ENCODE measurements around the gene ETV6. TPM values are rescaled to one million over a fixed set of nuclear protein-coding genes. Genes with fewer than 3 reads are reported as not detected.
A peak's percentile ranks its signal among the peaks of the same experiment; 100 is the strongest.

ETV6 gene
- total and polyA plus RNA-seq, 2 experiments from 2014 or later = 9.1 to 11.9 TPM

DNA sequence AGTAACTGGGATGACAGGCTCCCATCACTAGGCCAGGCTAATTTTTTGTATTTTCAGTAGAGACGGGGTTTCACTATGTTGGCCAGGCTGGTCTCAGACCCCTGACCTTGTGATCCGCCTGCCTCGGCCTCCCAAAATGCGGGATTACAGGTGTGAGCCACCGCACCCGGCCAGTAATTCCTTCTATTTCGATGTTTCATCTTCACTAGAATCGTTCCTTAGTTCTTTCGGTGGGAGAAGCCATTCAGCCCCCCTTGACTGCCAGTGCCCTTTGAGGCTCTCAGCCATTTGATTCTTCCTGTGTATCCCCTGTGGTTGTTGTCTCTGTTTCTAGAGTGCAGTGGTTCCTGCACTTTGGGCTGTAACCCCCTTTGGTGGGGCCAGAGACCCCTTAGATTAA lies 174.1 kb downstream of the ETV6 start:
- TF ChIP-seq, protein P1, sequence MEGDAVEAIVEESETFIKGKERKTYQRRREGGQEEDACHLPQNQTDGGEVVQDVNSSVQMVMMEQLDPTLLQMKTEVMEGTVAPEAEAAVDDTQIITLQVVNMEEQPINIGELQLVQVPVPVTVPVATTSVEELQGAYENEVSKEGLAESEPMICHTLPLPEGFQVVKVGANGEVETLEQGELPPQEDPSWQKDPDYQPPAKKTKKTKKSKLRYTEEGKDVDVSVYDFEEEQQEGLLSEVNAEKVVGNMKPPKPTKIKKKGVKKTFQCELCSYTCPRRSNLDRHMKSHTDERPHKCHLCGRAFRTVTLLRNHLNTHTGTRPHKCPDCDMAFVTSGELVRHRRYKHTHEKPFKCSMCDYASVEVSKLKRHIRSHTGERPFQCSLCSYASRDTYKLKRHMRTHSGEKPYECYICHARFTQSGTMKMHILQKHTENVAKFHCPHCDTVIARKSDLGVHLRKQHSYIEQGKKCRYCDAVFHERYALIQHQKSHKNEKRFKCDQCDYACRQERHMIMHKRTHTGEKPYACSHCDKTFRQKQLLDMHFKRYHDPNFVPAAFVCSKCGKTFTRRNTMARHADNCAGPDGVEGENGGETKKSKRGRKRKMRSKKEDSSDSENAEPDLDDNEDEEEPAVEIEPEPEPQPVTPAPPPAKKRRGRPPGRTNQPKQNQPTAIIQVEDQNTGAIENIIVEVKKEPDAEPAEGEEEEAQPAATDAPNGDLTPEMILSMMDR (IDR thresholded peaks at IDR 0.05; ENCODE audit: low read depth, low read length) = no peak

DNA sequence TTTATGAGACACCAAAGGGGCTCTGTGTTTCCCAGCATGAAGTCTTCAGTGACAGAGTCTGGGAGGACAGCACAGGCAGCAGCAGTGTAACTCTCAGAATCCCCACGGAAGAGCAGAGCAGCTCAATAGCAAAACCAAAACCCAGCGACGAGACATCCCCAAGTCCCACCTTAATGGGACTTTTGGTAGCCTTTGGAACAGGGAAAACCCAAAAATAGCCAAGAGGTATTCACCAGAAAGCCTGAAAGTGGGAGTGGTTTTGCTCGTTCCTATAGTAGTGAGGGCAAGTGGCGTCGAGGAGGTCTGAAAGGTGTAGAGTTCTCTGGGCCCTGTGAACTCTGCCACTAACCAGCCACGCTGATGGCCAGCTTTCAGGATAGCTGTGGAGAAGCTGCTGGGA lies 174.6 kb downstream of the ETV6 start:
- no peaks in the 10 kb centered on the region for H3K36me3 ChIP-seq
- no peak overlapping the region for H3K4me3 ChIP-seq
- peaks cover 52% of the 10 kb centered on the region for H3K4me1 ChIP-seq (ENCODE audit: low read depth)
- DNase-seq (ENCODE audit: low read depth in 1 of 2, low spot score in 1 of 2) = no peak
- no peaks in the 10 kb centered on the region for H3K9me3 ChIP-seq (ENCODE audit: low read depth)
- H3K27me3 ChIP-seq = no peaks in the 10 kb centered on the region
- H3K27ac ChIP-seq = peak overlapping the region; percentile 3
- TF ChIP-seq, protein P1 (IDR thresholded peaks at IDR 0.05; ENCODE audit: low read depth, low read length) = no peak

More for the DNA sequence above, 174.1 kb downstream of the ETV6 start:
- no peak overlapping the region for H3K4me3 ChIP-seq
- no peaks in the 10 kb centered on the region for H3K27me3 ChIP-seq
- DNase-seq (ENCODE audit: low read depth in 1 of 2, low spot score in 1 of 2) = no peak
- H3K36me3 ChIP-seq = no peaks in the 10 kb centered on the region
- peaks cover 47% of the 10 kb centered on the region for H3K4me1 ChIP-seq (ENCODE audit: low read depth)
- no peaks in the 10 kb centered on the region for H3K9me3 ChIP-seq (ENCODE audit: low read depth)
- H3K27ac ChIP-seq = peak overlapping the region; percentile 3

DNA sequence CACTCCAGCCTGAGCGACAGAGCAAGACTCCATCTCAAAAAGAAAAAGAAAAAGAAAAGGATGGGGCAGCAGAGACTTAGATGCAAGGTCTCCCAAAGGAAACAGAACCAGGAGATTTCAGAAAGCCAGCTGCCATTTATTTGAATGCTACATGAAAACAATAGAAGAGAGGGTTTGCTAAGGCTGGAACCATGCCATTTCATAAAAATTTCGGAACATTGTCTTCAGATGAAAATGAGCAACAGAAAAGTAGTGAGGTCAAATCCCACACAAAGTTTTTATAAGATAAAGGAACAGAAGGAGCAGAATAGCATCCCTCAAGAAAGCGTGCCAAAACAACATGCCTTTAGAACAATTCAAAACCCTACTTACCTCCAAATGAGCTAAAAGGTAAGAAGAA lies 175.3 kb downstream of the ETV6 start:
- Histone ChIP-seq H3K27me3 (no peaks in the 10 kb centered on the region), H3K36me3 (no peaks in the 10 kb centered on the region), H3K27ac (no peak overlapping the region), H3K9me3 (ENCODE audit: low read depth) (no peaks in the 10 kb centered on the region), H3K4me1 (ENCODE audit: low read depth) (peaks cover 58% of the 10 kb centered on the region), H3K4me3 (no peak overlapping the region)
- TF ChIP-seq, protein P1 (IDR thresholded peaks at IDR 0.05; ENCODE audit: low read depth, low read length) = no peak
- DNase-seq (ENCODE audit: low read depth in 1 of 2, low spot score in 1 of 2) = peak in 1 of 2 donors; percentile 42

DNA sequence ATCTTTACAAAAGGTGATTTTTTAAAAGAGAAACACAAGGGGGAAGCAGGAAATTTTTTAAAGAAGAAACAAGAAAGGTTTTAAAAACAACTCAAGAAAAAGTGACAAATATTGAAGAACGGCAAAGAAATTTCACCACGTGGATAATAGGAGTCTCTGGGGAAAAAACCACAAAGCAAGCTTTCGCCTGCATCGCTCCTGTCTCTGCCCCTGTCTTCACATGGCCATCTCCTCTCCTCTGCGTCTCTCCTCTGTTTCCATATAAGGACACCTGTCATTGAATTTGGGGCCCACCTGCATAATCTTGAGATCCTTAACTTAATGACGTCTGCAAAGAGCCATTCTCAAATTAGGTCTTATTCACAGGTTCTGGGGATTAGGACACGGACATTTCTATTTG lies 175.8 kb downstream of the ETV6 start:
- Histone ChIP-seq H3K4me1 (ENCODE audit: low read depth) (peaks cover 64% of the 10 kb centered on the region), H3K27ac (no peak overlapping the region), H3K9me3 (ENCODE audit: low read depth) (no peaks in the 10 kb centered on the region), H3K4me3 (no peak overlapping the region), H3K36me3 (no peaks in the 10 kb centered on the region), H3K27me3 (no peaks in the 10 kb centered on the region)
- no peak for DNase-seq (ENCODE audit: low read depth in 1 of 2, low spot score in 1 of 2)
- TF ChIP-seq, protein P1 (IDR thresholded peaks at IDR 0.05; ENCODE audit: low read depth, low read length) = no peak

DNA sequence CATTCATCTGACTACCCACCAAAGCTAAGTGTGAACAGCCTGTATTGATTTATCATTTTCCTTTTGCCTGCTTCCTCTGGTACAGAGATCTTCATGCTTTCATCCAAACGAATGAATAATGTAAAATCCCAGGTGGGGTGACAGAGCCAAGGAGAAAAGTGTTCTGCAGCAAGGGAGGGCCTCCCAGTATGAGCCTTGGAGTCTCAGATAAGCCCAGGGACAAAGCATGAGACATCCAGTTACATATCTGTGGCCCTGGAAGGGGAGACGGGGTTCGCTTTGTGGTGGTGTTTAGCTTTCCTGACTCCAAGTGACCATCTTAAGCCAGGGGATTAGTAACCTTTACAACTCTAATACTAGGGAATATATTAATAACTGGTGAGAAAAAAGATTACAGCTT lies 177.1 kb downstream of the ETV6 start:
- TF ChIP-seq, protein P1 (IDR thresholded peaks at IDR 0.05; ENCODE audit: low read depth, low read length) = no peak
- Histone ChIP-seq H3K9me3 (ENCODE audit: low read depth) (no peaks in the 10 kb centered on the region), H3K4me1 (ENCODE audit: low read depth) (peaks cover 70% of the 10 kb centered on the region), H3K27me3 (no peaks in the 10 kb centered on the region), H3K27ac (peak overlapping the region; percentile 88), H3K36me3 (no peaks in the 10 kb centered on the region), H3K4me3 (no peak overlapping the region)
- no peak for DNase-seq (ENCODE audit: low read depth in 1 of 2, low spot score in 1 of 2)

Measured in cardiac muscle cell (in vitro differentiated cells and primary cell).